CD4-positive, alpha-beta T cell treated with Interleukin-21 for 1 hour (primary cell): ENCODE measurements around the gene RARRES2.
A peak's percentile ranks its signal among the peaks of the same experiment; 100 is the strongest.
"Not testable (repeated sequence)": the region's sequence is repeated elsewhere in the genome, so short reads cannot be mapped to it uniquely, and the experiment has no call there.

ENCODE experiments used
- DNase-seq: peaks from one replicate; pipeline ENCODE4 v3.0.0-alpha.2; 2020

Gene RARRES2

GRCh38 chr7:150336746-150337145 is 4.7 kb downstream of the RARRES2 start:
- DNase-seq: no peak

- DNase-seq: no peak
Measured at GRCh38 chr7:150335774-150336112, 5.7 kb downstream of the RARRES2 start.

GRCh38 chr7:150335108-150335773 is 6.2 kb downstream of the RARRES2 start:
- DNase-seq: no peak

GRCh38 chr7:150334108-150334507 is 7.3 kb downstream of the RARRES2 start:
- no peak for DNase-seq

- DNase-seq: no peak
Measured at GRCh38 chr7:150333659-150334058, 7.8 kb downstream of the RARRES2 start.

GRCh38 chr7:150332852-150333635 is 8.4 kb downstream of the RARRES2 start:
- no peak for DNase-seq

GRCh38 chr7:150330211-150330885 is 11.1 kb downstream of the RARRES2 start:
- no peak for DNase-seq

GRCh38 chr7:150329331-150330120 is 11.9 kb downstream of the RARRES2 start:
- DNase-seq: no peak

GRCh38 chr7:150327308-150327707 is 14.1 kb downstream of the RARRES2 start:
- DNase-seq: no peak

GRCh38 chr7:150326657-150327268 is 14.7 kb downstream of the RARRES2 start:
- DNase-seq: no peak

GRCh38 chr7:150325901-150326300 is 15.5 kb downstream of the RARRES2 start:
- DNase-seq: no peak

- no peak for DNase-seq
Measured at GRCh38 chr7:150325110-150325611, 16.3 kb downstream of the RARRES2 start.

- DNase-seq: no peak
Measured at GRCh38 chr7:150324373-150324961, 17.0 kb downstream of the RARRES2 start.

- DNase-seq: no peak
Measured at GRCh38 chr7:150323682-150324372, 17.6 kb downstream of the RARRES2 start.

GRCh38 chr7:150322833-150323681 is 18.4 kb downstream of the RARRES2 start, which contains the start of the genes ACTR3C and LRRC61:
Gene ACTR3C, minus strand, starts transcription at chr7:150323545. Its CDS starts 28,249 bp downstream, at chr7:150295296.
Gene LRRC61, plus strand, starts transcription at chr7:150323355. Its CDS starts 13,507 bp downstream, at chr7:150336862.
- DNase-seq: peak; percentile 68

GRCh38 chr7:150322114-150322832 is 19.2 kb downstream of the RARRES2 start:
- peak; percentile 83 for DNase-seq

GRCh38 chr7:150321788-150322113 is 19.7 kb downstream of the RARRES2 start:
- no peak for DNase-seq

- DNase-seq: no peak
Measured at GRCh38 chr7:150317748-150318444, 23.5 kb downstream of the RARRES2 start.

GRCh38 chr7:150316987-150317386 is 24.4 kb downstream of the RARRES2 start:
- not testable (repeated sequence) for DNase-seq
